Measurements from ENCODE around the gene NOCT. TPM values are rescaled to one million over a fixed set of nuclear protein-coding genes. Genes with fewer than 3 reads are reported as not detected.

NOCT gene
- total and polyA plus RNA-seq, 2 of the 4 experiments (the other 2 are of a cell fraction) = 5.5 to 41.4 TPM

GRCh38 chr4:139054791-139055505 is 39.4 kb downstream of the NOCT start:
- H3K36me3 ChIP-seq (ENCODE audit: control insufficient read depth, insufficient read depth, low read length) = peaks cover 17% of the 10 kb centered on the region
- H2AFZ ChIP-seq (replicated peaks; ENCODE audit: low read length, poor library complexity) = no peak overlapping the region
- no peak overlapping the region for H3K23ac ChIP-seq (ENCODE audit: low read depth, low read length)
- no peak overlapping the region for H3K56ac ChIP-seq (ENCODE audit: extremely low read depth, insufficient read depth, low read length)
- ChIA-PET CTCF (no interaction called here), POLR2A (ENCODE audit: unreplicated experiment) (interaction anchor here (0.5 kb wide), 1 partner anchor 407 kb away, joined by 3 read pairs; no protein-coding TSS in a partner anchor)
- no peak overlapping the region for H4K91ac ChIP-seq (ENCODE audit: insufficient read depth, low read depth, low read length)
- BruUV-seq (replicated peaks) = no TSS peak
- WGBS, 2 experiments (ENCODE audit: extremely low coverage in 2 of 2, insufficient read length in 1 of 2) = no CpG with 5 or more reads among the region's 1 CpG
- H2BK15ac ChIP-seq (ENCODE audit: low read depth, low read length) = no peak overlapping the region
- dilution Hi-C loops (cut with HindIII; ENCODE audit: low sequenced_read_pairs, unreplicated experiment) = no loop called here
- H3K14ac ChIP-seq (replicated peaks; ENCODE audit: low read depth, low read length) = no peak overlapping the region; the same call in 1 of the 2 replicates
- no peak overlapping the region for H3K4ac ChIP-seq (ENCODE audit: low read depth, low read length)
- H2BK20ac ChIP-seq (ENCODE audit: low read depth, low read length) = no peak overlapping the region
- intact Hi-C loops (cut with micrococcal nuclease) = no loop called here
- no peak overlapping the region for H3K4me2 ChIP-seq (ENCODE audit: low read depth, low read length)
- peak; percentile 26 for DNase-seq
- H2BK5ac ChIP-seq (ENCODE audit: low read depth, low read length, poor library complexity, severe bottlenecking) = peak overlapping the region; percentile 15
- peak overlapping the region; percentile 49; the same call in 1 of the 2 replicates for H2AK5ac ChIP-seq (ENCODE audit: low read depth, low read length)
- peak; percentile 40 for ATAC-seq (ENCODE audit: low read depth)
- H4K20me1 ChIP-seq (ENCODE audit: insufficient read depth, low read length) = peaks cover 12% of the 10 kb centered on the region
- no peak overlapping the region for H3K18ac ChIP-seq (ENCODE audit: low read depth, low read length)
- H3K79me1 ChIP-seq (ENCODE audit: low read depth in 1 of 2, low read length in 2 of 2) = peaks cover 31 to 52% of the 10 kb centered on the region in 2 experiments
- H3K9me1 ChIP-seq (ENCODE audit: insufficient read depth, low read length) = peaks cover 2% of the 10 kb centered on the region; the same call in 1 of the 2 replicates
- peaks cover 3% of the 10 kb centered on the region for H3K4me1 ChIP-seq (ENCODE audit: control insufficient read depth, insufficient read depth, low read length)
- no peak overlapping the region for H3K9ac ChIP-seq (ENCODE audit: low read depth, low read length)
- no peak overlapping the region for H2BK120ac ChIP-seq (ENCODE audit: low read depth, low read length)
- H3K4me3 ChIP-seq (ENCODE audit: insufficient read depth, low read depth, low read length) = no peak overlapping the region
- in situ Hi-C loops (cut with MboI; ENCODE audit: low sequenced_read_pairs) = no loop called here
- H3K9me3 ChIP-seq (ENCODE audit: control insufficient read depth, insufficient read depth, low read length) = no peaks in the 10 kb centered on the region
- H2AK9ac ChIP-seq (replicated peaks; ENCODE audit: low read depth, low read length, poor library complexity) = no peak overlapping the region
- TF ChIP-seq POLR2A (IDR thresholded peaks at IDR 0.05; ENCODE audit: low read depth, low read length) = no peak
- TF ChIP-seq MAFK (IDR thresholded peaks at IDR 0.05; ENCODE audit: low read depth, low read length) = no peak
- TF ChIP-seq MXI1 (IDR thresholded peaks at IDR 0.05; ENCODE audit: borderline replicate concordance, low read depth, low read length) = no peak
- no peak for TF ChIP-seq MAZ (IDR thresholded peaks at IDR 0.05; ENCODE audit: borderline replicate concordance, low read depth, low read length)
- no peak for TF ChIP-seq NFE2L2 (IDR thresholded peaks at IDR 0.05; ENCODE audit: low read depth, low read length)
- no peak for TF ChIP-seq BHLHE40 (IDR thresholded peaks at IDR 0.05; ENCODE audit: low read depth, low read length)
- TF ChIP-seq SMC3 (IDR thresholded peaks at IDR 0.05; ENCODE audit: low read depth, low read length) = no peak
- TF ChIP-seq RCOR1 (IDR thresholded peaks at IDR 0.05; ENCODE audit: insufficient replicate concordance, low read length) = no peak
- no peak for TF ChIP-seq FOS (IDR thresholded peaks at IDR 0.05; ENCODE audit: low read depth, low read length)
- no peak for TF ChIP-seq CTCF (conservative IDR thresholded peaks at IDR 0.05; ENCODE audit: low read depth, low read length)
- TF ChIP-seq USF2 (IDR thresholded peaks at IDR 0.05; ENCODE audit: low read depth, low read length) = no peak
- TF ChIP-seq ELK1 (IDR thresholded peaks at IDR 0.05; ENCODE audit: borderline replicate concordance, low read depth, low read length) = no peak
- TF ChIP-seq RFX5 (IDR thresholded peaks at IDR 0.05; ENCODE audit: low read depth, low read length) = no peak
- TF ChIP-seq CEBPB (IDR thresholded peaks at IDR 0.05; ENCODE audit: low read depth, low read length) = no peak
- no peak for TF ChIP-seq RAD21 (IDR thresholded peaks at IDR 0.05; ENCODE audit: low read length)
- TF ChIP-seq CHD1 (IDR thresholded peaks at IDR 0.05; ENCODE audit: low read depth, low read length) = no peak
- no peak overlapping the region for H4K5ac ChIP-seq (ENCODE audit: low read depth, low read length)
- H3K27ac ChIP-seq (ENCODE audit: insufficient read depth, low read length) = no peak overlapping the region
- no peak overlapping the region for H4K8ac ChIP-seq (ENCODE audit: low read depth in 2 of 2, low read length in 2 of 2)
- no peaks in the 10 kb centered on the region for H3K27me3 ChIP-seq (ENCODE audit: control insufficient read depth, insufficient read depth, low read length)
